GM12878 (cell line): Measurements from ENCODE around the gene MROH2A. TPM values are rescaled to one million over a fixed set of nuclear protein-coding genes. Genes with fewer than 3 reads are reported as not detected.

Source experiments
- ATAC-seq: fragments of 200-7000 bp; cut with Tn5 transposase; 3 replicates; pipeline ENCODE4 v1.9.1; 2020; ENCODE audit warnings: mild to moderate bottlenecking, moderate library complexity
- BruUV-seq: library from RNA; stranded (reverse); fragments of 400-500 nt; replicated peaks from 2 replicates; lab custom pipeline; 2021; lab: Mats Ljungman, UMichigan
- CTCF ChIA-PET: fragments of 300-600 bp; sonication (Branson Sonifier 250); formaldehyde crosslinking; extraction: SDS; loops from one replicate; lab custom pipeline; 2021; ENCODE audit warnings: inconsistent platforms; lab: Yijun Ruan, JAX
- POLR2A ChIA-PET: fragments of 350-600 bp; formaldehyde crosslinking; extraction: SDS; loops from one replicate; lab custom pipeline; 2021; ENCODE audit warnings: inconsistent platforms; lab: Charles Lee
- RAD21 ChIA-PET: fragments of 300-600 bp; sonication (Branson Sonifier 250); formaldehyde crosslinking; loops from one replicate; lab custom pipeline; 2023; ENCODE audit warnings: antibody characterized with exemption; ENCODE audit not compliant: unreplicated experiment; lab: Charles Lee
- SMC1A ChIA-PET: fragments of 300-600 bp; sonication (Branson Sonifier 250); formaldehyde crosslinking; loops from one replicate; lab custom pipeline; 2023; ENCODE audit not compliant: unreplicated experiment, uncharacterized antibody; lab: Charles Lee
- DNase-seq: peaks from one replicate; pipeline ENCODE4 v3.0.0-alpha.2; 2011; ENCODE audit warnings: low read depth, low spot score
- FAIRE-seq: peaks from 3 replicates; lab custom pipeline; 2011; peaks lifted over from hg19 to GRCh38; lab: Jason Lieb, UNC
- H2AFZ ChIP-seq: 2 replicates; pipeline ENCODE4 v1.6.0; 2011; ENCODE audit warnings: low read depth, low read length, control low read depth; ENCODE audit not compliant: control insufficient read depth
- H3K27ac ChIP-seq: 2 replicates; pipeline ENCODE4 v1.5.1; 2011; ENCODE audit warnings: control low read depth; ENCODE audit not compliant: control insufficient read depth, insufficient read depth
- H3K27me3 ChIP-seq, 2 experiments: replicated peaks in 1 of 2; 2 replicates each; pipeline versions ENCODE4 v1.6.0 to v1.6.1; 2011; ENCODE audit warnings: low read length in 1 of 2; ENCODE audit not compliant: control insufficient read depth in 2 of 2, insufficient read depth in 2 of 2
- H3K36me3 ChIP-seq, 2 experiments: 2 replicates each; pipeline ENCODE4 v1.5.1; 2011; ENCODE audit warnings: low read length in 1 of 2; ENCODE audit not compliant: control insufficient read depth in 2 of 2, insufficient read depth in 2 of 2
- H3K4me1 ChIP-seq: 2 replicates; pipeline ENCODE4 v1.6.1; 2011; ENCODE audit warnings: mild to moderate bottlenecking, low read length, moderate library complexity, mixed read lengths; ENCODE audit not compliant: control insufficient read depth, insufficient read depth
- H3K4me2 ChIP-seq: 2 replicates; pipeline ENCODE4 v1.6.0; 2011; ENCODE audit warnings: control low read depth; ENCODE audit not compliant: control insufficient read depth, insufficient read depth
- H3K4me3 ChIP-seq: fragments of 200-600 bp; sonication (generic); 2 replicates; pipeline ENCODE4 v1.5.1; 2016
- H3K79me2 ChIP-seq: 2 replicates; pipeline ENCODE4 v1.6.0; 2011; ENCODE audit warnings: low read length; ENCODE audit not compliant: control insufficient read depth, insufficient read depth
- H3K9ac ChIP-seq: 2 replicates; pipeline ENCODE4 v1.8.0; 2011; ENCODE audit warnings: low read length, control low read depth, mixed read lengths; ENCODE audit not compliant: control insufficient read depth, insufficient read depth
- H3K9me3 ChIP-seq: replicated peaks from 3 replicates; pipeline ENCODE4 v1.5.1; 2011; ENCODE audit warnings: mild to moderate bottlenecking, low read length; ENCODE audit not compliant: control insufficient read depth, insufficient read depth
- H4K20me1 ChIP-seq: 2 replicates; pipeline ENCODE4 v1.6.0; 2011; ENCODE audit not compliant: control insufficient read depth, insufficient read depth
- NR2C2 ChIP-seq: IDR thresholded peaks from 2 replicates; pipeline ENCODE4 v1.6.1; 2011; ENCODE audit warnings: borderline replicate concordance, low read depth; ENCODE audit not compliant: control insufficient read depth, insufficient read length
- WRNIP1 ChIP-seq: IDR thresholded peaks from 2 replicates; pipeline ENCODE4 v1.6.1; 2011; ENCODE audit warnings: low read depth, low read length, improper control_type of control experiment, borderline replicate concordance
- ZNF274 ChIP-seq: IDR thresholded peaks from one replicate; pipeline ENCODE4 v1.8.0; 2011; ENCODE audit not compliant: insufficient read length, insufficient read depth
- WGBS: methylation state at CpG from one replicate; pipeline ENCODE4 v1.1.6; 2016; ENCODE audit warnings: low lambda C conversion rate; ENCODE audit not compliant: insufficient replicate concordance, insufficient coverage; ENCODE audit errors: missing lambda C conversion rate; 5-methylcytosine and 5-hydroxymethylcytosine counted together
- in situ Hi-C: fragments of 300-500 bp; cut with MboI; formaldehyde crosslinking; loops from 9 replicates; pipeline ENCODE4 v1.14.3; 2018; ENCODE audit warnings: mixed read lengths
- intact Hi-C: fragments of 100-400 bp; cut with micrococcal nuclease; formaldehyde crosslinking; loops from one replicate; pipeline ENCODE4 v1.14.2; 2022; ENCODE audit not compliant: unreplicated experiment
- polyA plus RNA-seq, 11 experiments: library from polyadenylated mRNA; depleted of rRNA in 4 of 11; unstranded in 6 of 11; stranded (reverse) in 5 of 11; fragments of >200 nt; fragmentation: Nextera tagmentation in 4 of 11; fragmentation: Illumina TruSeq in 1 of 11; extraction: Ambion mirVana in 4 of 11; extraction: Trizol in 1 of 11; gene quantifications; 1 replicate in 1 of 11; 2 replicates in 10 of 11; pipeline versions ENCODE4 v1.2.1 to v1.2.3, GENCODE V29; 2011 to 2016; ENCODE audit warnings: inconsistent platforms in 2 of 11, missing spikeins in 2 of 11, low read depth in 1 of 11
- total RNA-seq, 4 experiments: library from RNA; depleted of rRNA in 3 of 4; stranded (reverse); fragments of >200 nt in 3 of 4; fragmentation: Illumina TruSeq in 1 of 4; extraction: Trizol in 1 of 4; gene quantifications; 2 replicates each; pipeline versions ENCODE4 v1.2.1 to v1.2.3, GENCODE V29; 2013 to 2021
- TF ChIP-seq, protein P1 (sequence below): IDR thresholded peaks from 2 replicates; pipeline ENCODE4 v1.6.1; 2012; ENCODE audit warnings: mild to moderate bottlenecking, low read depth, low read length

MROH2A gene
- total and polyA plus RNA-seq, 10 of the 15 experiments (the other 5 are each of a cell fraction or from before 2014, with no cell fraction given), result not detected

- TF ChIP-seq, protein P1, sequence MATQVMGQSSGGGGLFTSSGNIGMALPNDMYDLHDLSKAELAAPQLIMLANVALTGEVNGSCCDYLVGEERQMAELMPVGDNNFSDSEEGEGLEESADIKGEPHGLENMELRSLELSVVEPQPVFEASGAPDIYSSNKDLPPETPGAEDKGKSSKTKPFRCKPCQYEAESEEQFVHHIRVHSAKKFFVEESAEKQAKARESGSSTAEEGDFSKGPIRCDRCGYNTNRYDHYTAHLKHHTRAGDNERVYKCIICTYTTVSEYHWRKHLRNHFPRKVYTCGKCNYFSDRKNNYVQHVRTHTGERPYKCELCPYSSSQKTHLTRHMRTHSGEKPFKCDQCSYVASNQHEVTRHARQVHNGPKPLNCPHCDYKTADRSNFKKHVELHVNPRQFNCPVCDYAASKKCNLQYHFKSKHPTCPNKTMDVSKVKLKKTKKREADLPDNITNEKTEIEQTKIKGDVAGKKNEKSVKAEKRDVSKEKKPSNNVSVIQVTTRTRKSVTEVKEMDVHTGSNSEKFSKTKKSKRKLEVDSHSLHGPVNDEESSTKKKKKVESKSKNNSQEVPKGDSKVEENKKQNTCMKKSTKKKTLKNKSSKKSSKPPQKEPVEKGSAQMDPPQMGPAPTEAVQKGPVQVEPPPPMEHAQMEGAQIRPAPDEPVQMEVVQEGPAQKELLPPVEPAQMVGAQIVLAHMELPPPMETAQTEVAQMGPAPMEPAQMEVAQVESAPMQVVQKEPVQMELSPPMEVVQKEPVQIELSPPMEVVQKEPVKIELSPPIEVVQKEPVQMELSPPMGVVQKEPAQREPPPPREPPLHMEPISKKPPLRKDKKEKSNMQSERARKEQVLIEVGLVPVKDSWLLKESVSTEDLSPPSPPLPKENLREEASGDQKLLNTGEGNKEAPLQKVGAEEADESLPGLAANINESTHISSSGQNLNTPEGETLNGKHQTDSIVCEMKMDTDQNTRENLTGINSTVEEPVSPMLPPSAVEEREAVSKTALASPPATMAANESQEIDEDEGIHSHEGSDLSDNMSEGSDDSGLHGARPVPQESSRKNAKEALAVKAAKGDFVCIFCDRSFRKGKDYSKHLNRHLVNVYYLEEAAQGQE, result no peak
- TF ChIP-seq, all 136 proteins: peak for 0
Measured at GRCh38 chr2:233858331-233858730, 80.2 kb downstream of the MROH2A start (continued).

GRCh38 chr2:233862261-233862768 lies 84.2 kb downstream of the MROH2A start:
- no TSS peak for BruUV-seq
- Histone ChIP-seq H3K27ac (no peak overlapping the region), H4K20me1 (no peaks in the 10 kb centered on the region), H3K4me1 (no peaks in the 10 kb centered on the region), H3K36me3 (no peaks in the 10 kb centered on the region), H3K9me3 (no peaks in the 10 kb centered on the region), H2AFZ (no peak overlapping the region), H3K79me2 (no peaks in the 10 kb centered on the region), H3K27me3 (no peaks in the 10 kb centered on the region), H3K9ac (no peak overlapping the region), H3K4me3 (no peak overlapping the region), H3K4me2 (no peak overlapping the region)
- ATAC-seq (no peak), FAIRE-seq (no peak), DNase-seq (no peak)
- in situ Hi-C loops (no loop called here), intact Hi-C loops (no loop called here)
- ChIA-PET RAD21 (no interaction called here), CTCF (no interaction called here), POLR2A (no interaction called here), SMC1A (no interaction called here)
- TF ChIP-seq NR2C2, result no peak
- no peak for TF ChIP-seq ZNF274
- TF ChIP-seq WRNIP1, result no peak
- WGBS, result 45% methylated on average over 4 of the region's 4 CpGs
